ENCODE measurements around the gene DOHH. TPM values are rescaled to one million over a fixed set of nuclear protein-coding genes. Genes with fewer than 3 reads are reported as not detected.

The DOHH gene, protein sequence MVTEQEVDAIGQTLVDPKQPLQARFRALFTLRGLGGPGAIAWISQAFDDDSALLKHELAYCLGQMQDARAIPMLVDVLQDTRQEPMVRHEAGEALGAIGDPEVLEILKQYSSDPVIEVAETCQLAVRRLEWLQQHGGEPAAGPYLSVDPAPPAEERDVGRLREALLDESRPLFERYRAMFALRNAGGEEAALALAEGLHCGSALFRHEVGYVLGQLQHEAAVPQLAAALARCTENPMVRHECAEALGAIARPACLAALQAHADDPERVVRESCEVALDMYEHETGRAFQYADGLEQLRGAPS
- total RNA-seq, result 10 to 100 TPM; 11.6 to 13.4 (median 12.2) TPM

DNA sequence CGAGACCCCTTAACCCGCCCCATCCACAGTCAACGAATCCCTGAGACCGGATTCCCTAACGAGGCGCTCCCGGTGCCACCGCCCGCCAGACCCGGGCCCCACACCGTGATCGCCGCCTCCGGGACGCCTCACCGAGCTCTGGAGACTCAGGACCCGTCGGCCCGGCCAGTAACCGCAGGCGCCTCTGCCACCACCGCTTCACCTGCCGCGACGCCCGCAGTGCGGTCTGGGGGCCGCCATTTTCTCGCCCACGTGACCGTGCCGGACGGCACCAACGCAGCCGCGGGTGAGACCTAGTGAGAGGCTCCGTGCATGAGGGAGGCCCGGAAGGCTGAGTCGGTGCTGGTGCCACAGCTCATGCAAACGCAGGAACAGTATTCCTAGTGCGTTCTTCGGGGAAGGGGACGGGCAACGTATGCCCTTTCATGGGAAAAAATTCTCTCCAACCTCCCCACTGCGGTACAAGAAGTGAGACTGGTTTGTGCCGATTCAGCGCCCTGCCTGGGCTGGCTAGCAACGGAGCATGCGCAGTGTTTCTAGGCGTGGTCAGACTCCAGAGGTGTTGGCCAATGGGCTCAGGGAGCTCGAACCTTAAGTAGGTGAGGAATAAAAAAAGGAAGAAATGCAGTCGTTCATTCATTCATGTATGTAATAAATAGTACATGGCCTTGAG is at the start of gene DOHH:
Gene DOHH, minus strand, starts transcription at position 246 of the 673 bp plus-strand sequence. CDS start 3,860 bp downstream, outside the sequence.
- TF ChIP-seq POLR2AphosphoS5 (IDR thresholded peaks at IDR 0.05) (peak; percentile 92 to 97 (median 94)), POLR2A (IDR thresholded peaks at IDR 0.05) (no peak)
- peak; percentile 94 to 95 for DNase-seq (ENCODE audit: low spot score in 2 of 2)
- Histone ChIP-seq H3K4me1 (peaks cover 5 to 6% of the 10 kb centered on the region in 2 donors), H3K27ac (peak within 1 kb of the TSS; percentile 92 to 97), H3K4me3 (peak within 1 kb of the TSS; percentile 77 to 98 (median 88)), H3K27me3 (no peaks in the 10 kb centered on the region), H3K36me3 (no peaks in the 10 kb centered on the region), H3K9me3 (no peaks in the 10 kb centered on the region)
- intact Hi-C loops (cut with DNase I; ENCODE audit: low total_unique reads), result no loop called here

- no peaks in the 10 kb centered on the region for H3K36me3 ChIP-seq
- H3K27ac ChIP-seq, result no peak overlapping the region
- no peaks in the 10 kb centered on the region for H3K9me3 ChIP-seq
- H3K27me3 ChIP-seq, result no peaks in the 10 kb centered on the region
- TF ChIP-seq, protein P1, sequence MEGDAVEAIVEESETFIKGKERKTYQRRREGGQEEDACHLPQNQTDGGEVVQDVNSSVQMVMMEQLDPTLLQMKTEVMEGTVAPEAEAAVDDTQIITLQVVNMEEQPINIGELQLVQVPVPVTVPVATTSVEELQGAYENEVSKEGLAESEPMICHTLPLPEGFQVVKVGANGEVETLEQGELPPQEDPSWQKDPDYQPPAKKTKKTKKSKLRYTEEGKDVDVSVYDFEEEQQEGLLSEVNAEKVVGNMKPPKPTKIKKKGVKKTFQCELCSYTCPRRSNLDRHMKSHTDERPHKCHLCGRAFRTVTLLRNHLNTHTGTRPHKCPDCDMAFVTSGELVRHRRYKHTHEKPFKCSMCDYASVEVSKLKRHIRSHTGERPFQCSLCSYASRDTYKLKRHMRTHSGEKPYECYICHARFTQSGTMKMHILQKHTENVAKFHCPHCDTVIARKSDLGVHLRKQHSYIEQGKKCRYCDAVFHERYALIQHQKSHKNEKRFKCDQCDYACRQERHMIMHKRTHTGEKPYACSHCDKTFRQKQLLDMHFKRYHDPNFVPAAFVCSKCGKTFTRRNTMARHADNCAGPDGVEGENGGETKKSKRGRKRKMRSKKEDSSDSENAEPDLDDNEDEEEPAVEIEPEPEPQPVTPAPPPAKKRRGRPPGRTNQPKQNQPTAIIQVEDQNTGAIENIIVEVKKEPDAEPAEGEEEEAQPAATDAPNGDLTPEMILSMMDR (IDR thresholded peaks at IDR 0.05), result no peak
- TF ChIP-seq POLR2AphosphoS5 (IDR thresholded peaks at IDR 0.05), result no peak
- no peak for TF ChIP-seq POLR2A (IDR thresholded peaks at IDR 0.05)
- H3K4me3 ChIP-seq, result no peak overlapping the region
- intact Hi-C loops (cut with DNase I; ENCODE audit: low total_unique reads), result loop anchor here (5.0 kb wide), 1 partner anchor 67 kb away; no protein-coding TSS in a partner anchor
- no peaks in the 10 kb centered on the region for H3K4me1 ChIP-seq
- no peak for DNase-seq (ENCODE audit: low spot score in 2 of 2)
Measured at GRCh38 chr19:3549816-3550215, 49.3 kb upstream of the DOHH start.

DNA sequence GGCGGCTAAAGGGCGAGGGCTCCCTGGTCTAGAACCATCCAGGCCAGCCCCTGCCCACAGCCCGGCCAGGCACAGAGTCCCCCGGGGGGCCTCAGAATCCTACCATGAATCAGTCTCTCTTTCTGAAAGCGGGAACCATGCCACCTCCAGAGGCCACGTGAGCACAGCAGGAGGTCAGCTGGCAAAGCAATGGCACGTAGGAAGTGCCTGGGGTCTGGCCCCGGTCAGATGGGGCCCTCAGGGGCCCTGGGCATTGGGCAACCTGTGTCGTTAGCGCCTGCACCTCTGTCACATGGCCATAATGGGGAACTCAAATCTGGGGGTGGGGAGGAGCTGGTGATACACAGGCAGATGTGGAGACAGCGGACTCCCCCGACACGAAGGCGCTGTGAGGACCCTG is 48.1 kb upstream of the DOHH start:
- DNase-seq (ENCODE audit: low spot score in 2 of 2), result no peak
- intact Hi-C loops (cut with DNase I; ENCODE audit: low total_unique reads), result loop anchor here (5.0 kb wide), 1 partner anchor 69 kb away; no protein-coding TSS in a partner anchor
- Histone ChIP-seq H3K4me1 (no peaks in the 10 kb centered on the region), H3K27ac (no peak overlapping the region), H3K9me3 (no peaks in the 10 kb centered on the region), H3K36me3 (no peaks in the 10 kb centered on the region), H3K4me3 (no peak overlapping the region), H3K27me3 (no peaks in the 10 kb centered on the region)
- no peak for TF ChIP-seq POLR2AphosphoS5 (IDR thresholded peaks at IDR 0.05)
- TF ChIP-seq, protein P1 (IDR thresholded peaks at IDR 0.05), result no peak
- TF ChIP-seq POLR2A (IDR thresholded peaks at IDR 0.05), result no peak

DNA sequence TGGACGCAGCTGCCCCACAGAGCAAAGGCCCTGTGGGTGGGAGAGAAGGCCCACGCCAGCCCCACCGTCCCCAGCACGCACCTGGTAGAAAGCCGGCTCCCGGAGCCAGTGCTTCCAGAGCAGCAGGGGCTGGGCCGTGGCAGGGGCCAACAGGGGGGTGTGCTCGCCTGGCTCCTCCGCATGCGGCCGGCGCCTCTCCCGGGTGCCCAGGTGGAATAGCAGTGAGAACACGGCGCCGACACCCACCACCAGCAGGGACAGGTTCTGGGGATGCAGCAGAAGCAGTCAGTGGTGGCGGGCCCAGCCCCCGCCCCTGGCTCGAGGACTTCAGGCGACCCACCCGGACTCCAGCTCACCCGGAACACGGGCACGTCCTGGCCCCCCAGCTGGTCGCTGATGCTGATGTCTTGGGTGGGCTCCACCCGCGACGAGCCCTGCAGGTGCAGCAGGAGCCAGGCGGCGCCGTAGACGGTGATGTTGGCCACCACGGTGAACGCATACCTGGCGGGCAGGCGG is 47.4 kb upstream of the DOHH start:
- Histone ChIP-seq H3K27me3 (no peaks in the 10 kb centered on the region), H3K9me3 (no peaks in the 10 kb centered on the region), H3K4me3 (no peak overlapping the region), H3K27ac (no peak overlapping the region), H3K36me3 (no peaks in the 10 kb centered on the region), H3K4me1 (no peaks in the 10 kb centered on the region)
- no peak for DNase-seq (ENCODE audit: low spot score in 2 of 2)
- no peak for TF ChIP-seq POLR2A (IDR thresholded peaks at IDR 0.05)
- TF ChIP-seq POLR2AphosphoS5 (IDR thresholded peaks at IDR 0.05), result no peak
- TF ChIP-seq, protein P1 (IDR thresholded peaks at IDR 0.05), result no peak
- intact Hi-C loops (cut with DNase I; ENCODE audit: low total_unique reads), result loop anchor here (5.0 kb wide), 1 partner anchor 69 kb away; no protein-coding TSS in a partner anchor

- Histone ChIP-seq H3K36me3 (no peaks in the 10 kb centered on the region), H3K27ac (no peak overlapping the region), H3K4me1 (no peaks in the 10 kb centered on the region), H3K4me3 (no peak overlapping the region), H3K9me3 (no peaks in the 10 kb centered on the region), H3K27me3 (no peaks in the 10 kb centered on the region)
- intact Hi-C loops (cut with DNase I; ENCODE audit: low total_unique reads), result loop anchor here (5.0 kb wide), 1 partner anchor 70 kb away; no protein-coding TSS in a partner anchor
- TF ChIP-seq, protein P1 (IDR thresholded peaks at IDR 0.05), result peak in 2 of 3 donors; percentile 13 to 28
- no peak for TF ChIP-seq POLR2A (IDR thresholded peaks at IDR 0.05)
- no peak for DNase-seq (ENCODE audit: low spot score in 2 of 2)
Measured at GRCh38 chr19:3547301-3547731, 46.8 kb upstream of the DOHH start.
